DND-41 (cell line): Measurements from ENCODE around the gene PERM1.

Experiments used
- ATAC-seq: fragments of 200-7000 bp; cut with Tn5 transposase; 3 replicates; pipeline ENCODE4 v1.9.1; 2021; ENCODE audit warnings: low read depth; ENCODE audit not compliant: insufficient read depth
- DNase-seq: peaks from one replicate; pipeline ENCODE4 v3.0.0-alpha.2; 2020
- H2AFZ ChIP-seq: 2 replicates; pipeline ENCODE4 v1.6.0; 2012; ENCODE audit warnings: low read depth, low read length
- H3K27ac ChIP-seq: 2 replicates; pipeline ENCODE4 v1.5.1; 2012; ENCODE audit warnings: low read length, inconsistent platforms
- H3K27me3 ChIP-seq: fragments of 200-600 bp; sonication (generic); 2 replicates; pipeline ENCODE4 v1.6.0; 2012; ENCODE audit warnings: low read length, mild to moderate bottlenecking, inconsistent platforms; ENCODE audit not compliant: insufficient read depth, poor library complexity
- H3K36me3 ChIP-seq: 2 replicates; pipeline ENCODE4 v1.5.1; 2012; ENCODE audit warnings: low read length, inconsistent platforms; ENCODE audit not compliant: insufficient read depth
- H3K4me1 ChIP-seq: 2 replicates; pipeline ENCODE4 v1.5.1; 2012; ENCODE audit warnings: mild to moderate bottlenecking, low read length; ENCODE audit not compliant: insufficient read depth
- H3K4me2 ChIP-seq: 2 replicates; pipeline ENCODE4 v1.6.0; 2012; ENCODE audit warnings: mild to moderate bottlenecking, moderate library complexity, low read length, inconsistent platforms; ENCODE audit not compliant: insufficient read depth
- H3K4me3 ChIP-seq, 2 experiments: fragments of 200-600 bp in 1 of 2; shearing (Covaris generic) in 1 of 2; 2 replicates each; pipeline ENCODE4 v1.5.1; 2012 to 2016; ENCODE audit warnings: inconsistent platforms in 2 of 2, low read length in 2 of 2, mild to moderate bottlenecking in 2 of 2, low read depth in 1 of 2, moderate library complexity in 1 of 2
- H3K79me2 ChIP-seq: 2 replicates; pipeline ENCODE4 v1.6.0; 2012; ENCODE audit warnings: low read length, inconsistent platforms; ENCODE audit not compliant: insufficient read depth
- H3K9ac ChIP-seq: 2 replicates; pipeline ENCODE4 v1.6.0; 2012; ENCODE audit warnings: low read depth, mild to moderate bottlenecking, inconsistent platforms, low read length, moderate library complexity
- H3K9me3 ChIP-seq: 2 replicates; pipeline ENCODE4 v1.5.1; 2012; ENCODE audit warnings: low read length, moderate library complexity, mild to moderate bottlenecking, inconsistent platforms; ENCODE audit not compliant: insufficient read depth, severe bottlenecking
- H4K20me1 ChIP-seq: 2 replicates; pipeline ENCODE4 v1.6.0; 2012; ENCODE audit warnings: low read length; ENCODE audit not compliant: insufficient read depth
- EZH2 ChIP-seq: IDR thresholded peaks from 3 replicates; pipeline ENCODE4 v1.6.1; 2012; ENCODE audit warnings: borderline replicate concordance, low read depth, mild to moderate bottlenecking, moderate library complexity, low read length, inconsistent platforms; ENCODE audit not compliant: severe bottlenecking
- TF ChIP-seq, protein P1 (sequence below): IDR thresholded peaks from 2 replicates; pipeline ENCODE4 v1.5.1; 2012; ENCODE audit warnings: borderline replicate concordance, low read length, moderate library complexity, mild to moderate bottlenecking; ENCODE audit not compliant: poor library complexity, severe bottlenecking; ENCODE audit errors: extremely low read depth

Gene PERM1

GRCh38 chr1:975896-976683, 5.8 kb downstream of the PERM1 start:
- peak; percentile 68 for DNase-seq
- peak; percentile 88 for ATAC-seq
- peak overlapping the region; percentile 59 for H3K9ac ChIP-seq
- peaks cover 6% of the 10 kb centered on the region for H4K20me1 ChIP-seq
- H3K4me2 ChIP-seq, result peak overlapping the region; percentile 90
- TF ChIP-seq, protein P1, sequence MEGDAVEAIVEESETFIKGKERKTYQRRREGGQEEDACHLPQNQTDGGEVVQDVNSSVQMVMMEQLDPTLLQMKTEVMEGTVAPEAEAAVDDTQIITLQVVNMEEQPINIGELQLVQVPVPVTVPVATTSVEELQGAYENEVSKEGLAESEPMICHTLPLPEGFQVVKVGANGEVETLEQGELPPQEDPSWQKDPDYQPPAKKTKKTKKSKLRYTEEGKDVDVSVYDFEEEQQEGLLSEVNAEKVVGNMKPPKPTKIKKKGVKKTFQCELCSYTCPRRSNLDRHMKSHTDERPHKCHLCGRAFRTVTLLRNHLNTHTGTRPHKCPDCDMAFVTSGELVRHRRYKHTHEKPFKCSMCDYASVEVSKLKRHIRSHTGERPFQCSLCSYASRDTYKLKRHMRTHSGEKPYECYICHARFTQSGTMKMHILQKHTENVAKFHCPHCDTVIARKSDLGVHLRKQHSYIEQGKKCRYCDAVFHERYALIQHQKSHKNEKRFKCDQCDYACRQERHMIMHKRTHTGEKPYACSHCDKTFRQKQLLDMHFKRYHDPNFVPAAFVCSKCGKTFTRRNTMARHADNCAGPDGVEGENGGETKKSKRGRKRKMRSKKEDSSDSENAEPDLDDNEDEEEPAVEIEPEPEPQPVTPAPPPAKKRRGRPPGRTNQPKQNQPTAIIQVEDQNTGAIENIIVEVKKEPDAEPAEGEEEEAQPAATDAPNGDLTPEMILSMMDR, result peak; percentile 66
- TF ChIP-seq EZH2, result peak; percentile 61
- peak overlapping the region; percentile 36; the same call in 1 of the 2 replicates for H3K27ac ChIP-seq
- peak overlapping the region; percentile 78 for H2AFZ ChIP-seq
- H3K9me3 ChIP-seq, result no peaks in the 10 kb centered on the region
- no peaks in the 10 kb centered on the region for H3K36me3 ChIP-seq
- peak overlapping the region in 1 of 2 experiments; percentile 57; a peak in 2 of 4 replicates for H3K4me3 ChIP-seq
- no peaks in the 10 kb centered on the region for H3K79me2 ChIP-seq
- peaks cover 9% of the 10 kb centered on the region for H3K27me3 ChIP-seq
- peaks cover 15% of the 10 kb centered on the region for H3K4me1 ChIP-seq

DNA sequence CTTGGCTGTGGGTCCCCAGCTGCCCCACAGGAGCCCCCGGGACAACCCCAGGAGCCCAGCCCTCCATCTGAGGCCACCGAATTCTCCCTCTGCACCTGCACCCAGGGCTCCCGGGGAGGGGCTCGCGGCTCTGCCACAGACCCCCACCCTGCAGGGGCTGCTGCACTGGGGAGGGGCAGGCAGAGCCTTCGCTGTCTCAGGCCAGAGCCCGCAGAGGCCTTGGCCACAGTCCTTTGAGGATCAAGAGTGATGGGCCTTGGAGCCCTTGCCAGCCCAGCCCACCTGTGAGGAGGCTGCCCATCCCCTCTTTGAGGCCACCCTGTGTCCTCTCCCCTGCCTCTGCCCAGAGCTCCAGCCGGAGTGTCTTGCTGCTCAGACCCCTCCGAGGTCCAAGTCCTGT, 6.5 kb downstream of the PERM1 start:
- Histone ChIP-seq H4K20me1 (peaks cover 6% of the 10 kb centered on the region), H3K27me3 (peaks cover 9% of the 10 kb centered on the region), H3K27ac (no peak overlapping the region)

DNA sequence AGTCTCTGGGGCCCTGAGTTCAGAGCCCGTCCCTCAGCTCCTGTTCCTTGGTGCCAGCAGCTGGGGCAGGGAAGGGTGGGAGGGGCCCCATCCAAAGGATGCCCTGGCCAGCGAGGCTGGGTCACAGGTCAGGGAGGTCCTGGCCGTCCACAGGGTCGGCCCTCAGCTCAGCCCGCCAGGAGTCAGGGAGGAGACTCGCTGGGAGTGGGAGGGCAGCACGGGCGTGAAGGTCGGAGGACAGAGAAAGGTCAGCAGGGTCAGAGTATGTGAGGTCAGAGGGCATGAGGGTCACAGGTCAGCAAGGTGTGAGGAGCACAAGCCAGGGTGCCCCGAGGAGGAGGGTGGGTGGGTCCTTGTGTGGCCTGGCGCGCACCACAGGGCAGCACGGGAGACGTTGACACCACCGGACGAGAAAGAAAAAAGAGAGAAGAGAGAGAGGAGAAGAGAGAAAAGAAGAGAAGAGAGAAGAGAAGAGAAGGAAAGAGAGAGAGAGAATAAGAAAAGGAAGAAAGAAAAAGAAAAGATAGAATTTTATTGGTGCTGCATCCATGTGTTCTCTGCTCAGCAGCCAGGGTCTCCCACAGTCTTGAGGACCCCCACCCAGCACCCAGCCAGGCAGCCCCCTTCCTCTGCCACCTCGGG, 7.1 kb downstream of the PERM1 start:
- ATAC-seq (no peak), DNase-seq (no peak)
- no peak overlapping the region for H3K9ac ChIP-seq
- no peaks in the 10 kb centered on the region for H3K79me2 ChIP-seq
- TF ChIP-seq EZH2, result no peak
- TF ChIP-seq, protein P1, result no peak
- no peak overlapping the region for H3K4me3 ChIP-seq
- H2AFZ ChIP-seq, result no peak overlapping the region
- no peak overlapping the region for H3K27ac ChIP-seq
- H4K20me1 ChIP-seq, result peaks cover 4% of the 10 kb centered on the region
- H3K4me1 ChIP-seq, result peaks cover 15% of the 10 kb centered on the region
- peaks cover 9% of the 10 kb centered on the region for H3K27me3 ChIP-seq
- no peak overlapping the region for H3K4me2 ChIP-seq
- no peaks in the 10 kb centered on the region for H3K9me3 ChIP-seq
- no peaks in the 10 kb centered on the region for H3K36me3 ChIP-seq

More for the DNA sequence above, 6.5 kb downstream of the PERM1 start:
- 0 out of 4 replicates have a peak overlapping the region, but pooled peaks of 1 of the 2 experiments have one; percentile 57 for H3K4me3 ChIP-seq
- no peak for DNase-seq
- H3K4me2 ChIP-seq, result peak overlapping the region; percentile 90
- peak overlapping the region; percentile 59; the same call in 1 of the 2 replicates for H3K9ac ChIP-seq
- H3K9me3 ChIP-seq, result no peaks in the 10 kb centered on the region
- H3K36me3 ChIP-seq, result no peaks in the 10 kb centered on the region
- H2AFZ ChIP-seq, result no peak overlapping the region
- ATAC-seq, result no peak
- H3K4me1 ChIP-seq, result peaks cover 15% of the 10 kb centered on the region
- no peak for TF ChIP-seq EZH2
- no peaks in the 10 kb centered on the region for H3K79me2 ChIP-seq

GRCh38 chr1:974293-974640, 7.6 kb downstream of the PERM1 start:
- Histone ChIP-seq H3K4me1 (peaks cover 15% of the 10 kb centered on the region), H3K4me2 (no peak overlapping the region), H3K9ac (no peak overlapping the region), H3K36me3 (no peaks in the 10 kb centered on the region), H4K20me1 (no peaks in the 10 kb centered on the region; the same call in 1 of the 2 replicates), H3K79me2 (no peaks in the 10 kb centered on the region), H3K27me3 (peaks cover 9% of the 10 kb centered on the region), H2AFZ (no peak overlapping the region), H3K27ac (no peak overlapping the region), H3K4me3 (no peak overlapping the region), H3K9me3 (no peaks in the 10 kb centered on the region)
- ATAC-seq (no peak), DNase-seq (no peak)
- no peak for TF ChIP-seq EZH2
- TF ChIP-seq, protein P1, result no peak
